OCI-LY1 (cell line): ENCODE measurements around the gene METTL4.
A peak's percentile ranks its signal among the peaks of the same experiment; 100 is the strongest.

Experiments
- H2AFZ ChIP-seq: fragments of 200-600 bp; sonication (generic), shearing (Covaris generic); 2 replicates; pipeline ENCODE4 v1.6.0; 2014; ENCODE audit warnings: antibody characterized with exemption, mild to moderate bottlenecking, low read length
- H3F3A ChIP-seq: fragments of 200-600 bp; sonication (generic), shearing (Covaris generic); 2 replicates; pipeline ENCODE4 v1.6.0; 2014; ENCODE audit warnings: mild to moderate bottlenecking, antibody characterized with exemption, low read length, moderate library complexity; ENCODE audit not compliant: insufficient read depth
- H3K27ac ChIP-seq: fragments of 200-600 bp; sonication (generic); 2 replicates; pipeline ENCODE4 v1.5.1; 2014; ENCODE audit warnings: low read length, mixed run types, mild to moderate bottlenecking, low read depth; ENCODE audit not compliant: poor library complexity, severe bottlenecking
- H3K27me3 ChIP-seq: fragments of 200-600 bp; sonication (generic); 2 replicates; pipeline ENCODE4 v1.6.0; 2014; ENCODE audit warnings: antibody characterized with exemption, mild to moderate bottlenecking, low read length, moderate library complexity; ENCODE audit not compliant: insufficient read depth
- H3K36me3 ChIP-seq: fragments of 200-600 bp; sonication (generic); 2 replicates; pipeline ENCODE4 v1.6.1; 2014; ENCODE audit warnings: mild to moderate bottlenecking, antibody characterized with exemption, low read length, moderate library complexity, mixed read lengths; ENCODE audit not compliant: insufficient read depth
- H3K4me1 ChIP-seq: fragments of 200-600 bp; sonication (generic); 2 replicates; pipeline ENCODE4 v1.5.1; 2014; ENCODE audit warnings: mild to moderate bottlenecking, low read length, moderate library complexity; ENCODE audit not compliant: insufficient read depth, severe bottlenecking
- H3K4me2 ChIP-seq: fragments of 200-600 bp; sonication (generic), shearing (Covaris generic); 2 replicates; pipeline ENCODE4 v1.6.1; 2014; ENCODE audit warnings: low read length
- H3K4me3 ChIP-seq: fragments of 200-600 bp; sonication (generic); 2 replicates; pipeline ENCODE4 v1.5.1; 2014; ENCODE audit warnings: low read length, low read depth, mild to moderate bottlenecking, mixed read lengths; ENCODE audit not compliant: poor library complexity, severe bottlenecking
- H3K79me2 ChIP-seq: fragments of 200-600 bp; shearing (Covaris generic); 2 replicates; pipeline ENCODE4 v1.6.1; 2016; ENCODE audit warnings: mixed run types, low read length, mixed read lengths; ENCODE audit not compliant: insufficient read depth
- H3K9ac ChIP-seq: fragments of 200-600 bp; sonication (generic), shearing (Covaris generic); 2 replicates; pipeline ENCODE4 v1.6.1; 2014; ENCODE audit warnings: mild to moderate bottlenecking, low read length, mixed read lengths
- H3K9me2 ChIP-seq: fragments of 200-600 bp; sonication (generic), shearing (Covaris generic); 2 replicates; pipeline ENCODE4 v1.6.1; 2014; ENCODE audit warnings: low read depth, mild to moderate bottlenecking, low read length, mixed read lengths
- H3K9me3 ChIP-seq: fragments of 200-600 bp; shearing (Covaris generic); 2 replicates; pipeline ENCODE4 v1.6.1; 2014; ENCODE audit warnings: low read length, mixed read lengths
- H4K20me1 ChIP-seq: fragments of 200-600 bp; sonication (generic), shearing (Covaris generic); 2 replicates; pipeline ENCODE4 v1.6.0; 2016; ENCODE audit warnings: mild to moderate bottlenecking, low read length; ENCODE audit not compliant: insufficient read depth
- EZH2 ChIP-seq: fragments of 200-600 bp; sonication (generic), shearing (Covaris generic); IDR thresholded peaks from 2 replicates; pipeline ENCODE4 v1.8.0; 2017; ENCODE audit warnings: borderline replicate concordance, mixed run types, mild to moderate bottlenecking, antibody characterized with exemption, low read length, moderate library complexity, mixed read lengths
- TF ChIP-seq, protein P1 (sequence below): fragments of 200-600 bp; sonication (generic), shearing (Covaris generic); IDR thresholded peaks from 2 replicates; pipeline ENCODE4 v1.5.1; 2017; ENCODE audit warnings: mild to moderate bottlenecking, antibody characterized with exemption, low read length, moderate library complexity, mixed read lengths

The METTL4 gene

DNA sequence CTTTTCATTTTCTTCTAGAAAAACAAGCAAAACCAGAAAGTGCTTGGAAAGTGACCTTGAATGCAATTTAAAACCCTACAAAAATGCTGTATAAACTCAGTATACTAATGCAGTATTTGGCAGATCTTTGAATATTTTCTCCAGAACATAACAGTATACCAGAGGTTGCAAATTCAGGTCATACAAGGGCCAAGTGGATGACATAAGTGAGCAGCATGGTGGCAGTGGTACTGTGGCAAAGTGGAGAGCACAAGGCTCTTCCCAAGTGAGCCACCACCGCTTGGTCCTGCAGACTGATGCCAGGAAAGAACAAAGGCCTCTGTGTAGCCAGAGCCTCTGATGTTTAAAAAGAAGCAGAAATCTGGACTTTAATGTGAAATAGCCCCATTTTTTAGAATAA lies 33.1 kb downstream of the METTL4 start:
- H3K27ac ChIP-seq = peak overlapping the region; percentile 91
- no peaks in the 10 kb centered on the region for H3K9me2 ChIP-seq
- H2AFZ ChIP-seq = no peak overlapping the region
- peaks cover 84% of the 10 kb centered on the region for H3K4me1 ChIP-seq
- no peaks in the 10 kb centered on the region for H3K27me3 ChIP-seq
- H3K9ac ChIP-seq = no peak overlapping the region
- H3K36me3 ChIP-seq = no peaks in the 10 kb centered on the region
- no peak overlapping the region for H3K4me2 ChIP-seq
- H3K4me3 ChIP-seq = no peak overlapping the region
- no peaks in the 10 kb centered on the region for H3K79me2 ChIP-seq
- no peaks in the 10 kb centered on the region for H3F3A ChIP-seq
- no peaks in the 10 kb centered on the region for H4K20me1 ChIP-seq
- no peaks in the 10 kb centered on the region for H3K9me3 ChIP-seq
- TF ChIP-seq, protein P1, sequence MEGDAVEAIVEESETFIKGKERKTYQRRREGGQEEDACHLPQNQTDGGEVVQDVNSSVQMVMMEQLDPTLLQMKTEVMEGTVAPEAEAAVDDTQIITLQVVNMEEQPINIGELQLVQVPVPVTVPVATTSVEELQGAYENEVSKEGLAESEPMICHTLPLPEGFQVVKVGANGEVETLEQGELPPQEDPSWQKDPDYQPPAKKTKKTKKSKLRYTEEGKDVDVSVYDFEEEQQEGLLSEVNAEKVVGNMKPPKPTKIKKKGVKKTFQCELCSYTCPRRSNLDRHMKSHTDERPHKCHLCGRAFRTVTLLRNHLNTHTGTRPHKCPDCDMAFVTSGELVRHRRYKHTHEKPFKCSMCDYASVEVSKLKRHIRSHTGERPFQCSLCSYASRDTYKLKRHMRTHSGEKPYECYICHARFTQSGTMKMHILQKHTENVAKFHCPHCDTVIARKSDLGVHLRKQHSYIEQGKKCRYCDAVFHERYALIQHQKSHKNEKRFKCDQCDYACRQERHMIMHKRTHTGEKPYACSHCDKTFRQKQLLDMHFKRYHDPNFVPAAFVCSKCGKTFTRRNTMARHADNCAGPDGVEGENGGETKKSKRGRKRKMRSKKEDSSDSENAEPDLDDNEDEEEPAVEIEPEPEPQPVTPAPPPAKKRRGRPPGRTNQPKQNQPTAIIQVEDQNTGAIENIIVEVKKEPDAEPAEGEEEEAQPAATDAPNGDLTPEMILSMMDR = no peak
- TF ChIP-seq EZH2 = no peak

DNA sequence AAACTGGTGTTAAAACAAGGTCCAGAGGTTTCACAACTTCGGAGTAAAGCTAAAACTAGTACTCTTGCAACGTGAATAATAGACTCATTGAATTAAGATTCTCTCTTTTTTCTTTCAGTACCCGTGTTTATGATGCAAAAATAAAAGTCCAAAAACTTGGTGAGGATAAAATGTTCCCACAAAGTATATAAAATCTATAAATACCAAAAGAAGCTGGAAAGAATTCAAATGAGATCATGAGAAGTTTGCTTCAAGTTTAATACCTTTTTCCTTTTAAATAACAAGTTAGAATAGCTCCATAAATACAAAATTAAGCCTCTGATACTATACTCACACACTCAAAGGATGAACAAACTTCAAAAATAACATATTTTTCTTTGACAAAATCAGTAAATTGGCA lies 34.0 kb downstream of the METTL4 start:
- Histone ChIP-seq H3K79me2 (no peaks in the 10 kb centered on the region), H3K9me3 (no peaks in the 10 kb centered on the region), H3K9ac (no peak overlapping the region), H4K20me1 (no peaks in the 10 kb centered on the region), H3K27ac (peak overlapping the region; percentile 91), H3K36me3 (no peaks in the 10 kb centered on the region), H3K27me3 (no peaks in the 10 kb centered on the region), H3K4me2 (no peak overlapping the region), H3K4me1 (peaks cover 85% of the 10 kb centered on the region), H2AFZ (no peak overlapping the region), H3K4me3 (no peak overlapping the region), H3K9me2 (no peaks in the 10 kb centered on the region), H3F3A (no peaks in the 10 kb centered on the region)
- no peak for TF ChIP-seq EZH2
- TF ChIP-seq, protein P1 = no peak

DNA sequence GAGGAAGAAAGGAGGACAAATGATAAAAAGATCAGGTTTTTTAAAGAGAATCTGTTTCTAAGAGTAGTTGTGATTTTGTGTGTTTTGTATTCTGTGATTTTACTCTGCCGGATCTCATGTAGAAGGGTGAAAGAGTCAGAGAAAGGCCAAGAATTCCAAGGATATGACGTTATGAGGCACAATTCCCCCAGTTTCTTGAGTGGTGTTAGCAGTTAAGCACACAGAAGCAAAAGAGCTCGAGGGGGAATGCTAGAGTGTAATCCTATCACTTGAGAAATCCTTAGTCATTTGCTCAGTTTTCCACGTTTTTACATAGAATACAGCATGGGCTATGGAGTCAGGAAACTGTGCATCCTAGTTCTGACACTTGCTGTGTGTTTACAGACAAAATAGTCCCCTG lies 34.8 kb downstream of the METTL4 start:
- H3K79me2 ChIP-seq = no peaks in the 10 kb centered on the region
- no peak for TF ChIP-seq EZH2
- TF ChIP-seq, protein P1 = no peak
- no peaks in the 10 kb centered on the region for H3K9me2 ChIP-seq
- H3F3A ChIP-seq = no peaks in the 10 kb centered on the region
- H3K27me3 ChIP-seq = no peaks in the 10 kb centered on the region
- H3K36me3 ChIP-seq = no peaks in the 10 kb centered on the region
- H3K4me1 ChIP-seq = peaks cover 79% of the 10 kb centered on the region
- no peak overlapping the region for H3K4me2 ChIP-seq
- peak overlapping the region; percentile 91 for H3K27ac ChIP-seq
- no peaks in the 10 kb centered on the region for H3K9me3 ChIP-seq
- no peak overlapping the region for H3K9ac ChIP-seq
- H4K20me1 ChIP-seq = no peaks in the 10 kb centered on the region
- H3K4me3 ChIP-seq = no peak overlapping the region
- no peak overlapping the region for H2AFZ ChIP-seq
